ENCODE results near the gene DIO1.

- no peak for TF ChIP-seq STAT6 (CRISPR knock-in tag; conservative IDR thresholded peaks at IDR 0.05; ENCODE audit: low read depth)
- TF ChIP-seq ZNF423 (CRISPR knock-in tag; IDR thresholded peaks at IDR 0.05): no peak
- TF ChIP-seq CTCF (IDR thresholded peaks at IDR 0.05): no peak
- no peak for TF ChIP-seq ELF4 (CRISPR knock-in tag; IDR thresholded peaks at IDR 0.05; ENCODE audit: low read depth)
- TF ChIP-seq ESRRA (CRISPR knock-in tag; IDR thresholded peaks at IDR 0.05; ENCODE audit: borderline replicate concordance): no peak
- TF ChIP-seq CBFB (CRISPR knock-in tag; IDR thresholded peaks at IDR 0.05; ENCODE audit: low read depth): no peak
- no peak for TF ChIP-seq ZBTB43 (CRISPR knock-in tag; IDR thresholded peaks at IDR 0.05)
- no peak for TF ChIP-seq JUN (CRISPR knock-in tag; IDR thresholded peaks at IDR 0.05)
- no peak for TF ChIP-seq E2F4 (CRISPR knock-in tag; IDR thresholded peaks at IDR 0.05; ENCODE audit: borderline replicate concordance, low read depth)
- TF ChIP-seq AFF4 (CRISPR knock-in tag; IDR thresholded peaks at IDR 0.05; ENCODE audit: borderline replicate concordance): no peak
- no peak for TF ChIP-seq CREM (CRISPR knock-in tag; IDR thresholded peaks at IDR 0.05)
- TF ChIP-seq MAX (CRISPR knock-in tag; IDR thresholded peaks at IDR 0.05): no peak
- no peak for TF ChIP-seq ZNF121 (CRISPR knock-in tag; IDR thresholded peaks at IDR 0.05)
Observed at GRCh38 chr1:53899708-53900107, 5.7 kb downstream of the DIO1 start.
